ENCODE data around the gene NDUFA8.

DNA sequence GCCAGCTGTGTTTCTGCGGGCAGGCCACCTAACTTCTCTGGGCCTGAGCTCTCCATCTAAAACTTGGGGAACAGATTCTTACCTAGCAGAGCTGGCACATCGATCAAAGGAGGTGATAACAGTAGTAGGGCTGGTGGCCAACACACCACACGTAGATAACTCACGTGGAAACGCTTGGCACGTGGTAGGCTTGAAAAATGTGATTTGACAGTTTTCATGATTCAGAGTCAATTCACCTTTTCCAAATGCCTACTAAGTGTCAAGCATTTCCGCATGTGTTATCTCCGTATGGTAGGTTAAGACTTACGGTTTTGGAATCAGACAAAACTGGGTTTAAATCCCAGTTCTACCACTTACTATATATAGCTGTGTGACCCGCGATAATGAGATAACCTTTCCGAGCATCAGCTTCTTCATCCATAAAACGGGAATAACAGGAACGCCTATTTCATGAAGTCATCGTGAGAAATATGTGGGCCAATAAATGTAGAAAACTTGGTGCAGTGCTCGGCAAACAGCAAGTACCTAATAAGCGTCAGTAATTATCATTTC is 25.5 kb downstream of the NDUFA8 start:
- TF ChIP-seq, protein P1, sequence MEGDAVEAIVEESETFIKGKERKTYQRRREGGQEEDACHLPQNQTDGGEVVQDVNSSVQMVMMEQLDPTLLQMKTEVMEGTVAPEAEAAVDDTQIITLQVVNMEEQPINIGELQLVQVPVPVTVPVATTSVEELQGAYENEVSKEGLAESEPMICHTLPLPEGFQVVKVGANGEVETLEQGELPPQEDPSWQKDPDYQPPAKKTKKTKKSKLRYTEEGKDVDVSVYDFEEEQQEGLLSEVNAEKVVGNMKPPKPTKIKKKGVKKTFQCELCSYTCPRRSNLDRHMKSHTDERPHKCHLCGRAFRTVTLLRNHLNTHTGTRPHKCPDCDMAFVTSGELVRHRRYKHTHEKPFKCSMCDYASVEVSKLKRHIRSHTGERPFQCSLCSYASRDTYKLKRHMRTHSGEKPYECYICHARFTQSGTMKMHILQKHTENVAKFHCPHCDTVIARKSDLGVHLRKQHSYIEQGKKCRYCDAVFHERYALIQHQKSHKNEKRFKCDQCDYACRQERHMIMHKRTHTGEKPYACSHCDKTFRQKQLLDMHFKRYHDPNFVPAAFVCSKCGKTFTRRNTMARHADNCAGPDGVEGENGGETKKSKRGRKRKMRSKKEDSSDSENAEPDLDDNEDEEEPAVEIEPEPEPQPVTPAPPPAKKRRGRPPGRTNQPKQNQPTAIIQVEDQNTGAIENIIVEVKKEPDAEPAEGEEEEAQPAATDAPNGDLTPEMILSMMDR (conservative IDR thresholded peaks at IDR 0.05) = no peak
- TF ChIP-seq EZH2 (IDR thresholded peaks at IDR 0.05; ENCODE audit: low read depth) = no peak

All from PC-9 (cell line).